Nephron progenitor cell (in vitro differentiated cells): ENCODE measurements around the gene FBXL15.
A peak's percentile ranks its signal among the peaks of the same experiment; 100 is the strongest.

ENCODE experiments used
- DNase-seq: peaks from one replicate; pipeline ENCODE4 v3.0.0; 2021
- H3K27ac Mint-ChIP-seq: 2 replicates; pipeline ENCODE4 v1.8.0; 2021; ENCODE audit warnings: mild to moderate bottlenecking, moderate library complexity, mixed read lengths
- H3K27me3 Mint-ChIP-seq: 2 replicates; pipeline ENCODE4 v1.8.0; 2021; ENCODE audit warnings: mild to moderate bottlenecking, low read depth, mixed read lengths; ENCODE audit not compliant: poor library complexity
- H3K36me3 Mint-ChIP-seq: 2 replicates; pipeline ENCODE4 v1.8.0; 2021; ENCODE audit warnings: low read depth, mixed read lengths
- H3K4me1 Mint-ChIP-seq: 2 replicates; pipeline ENCODE4 v1.8.0; 2021; ENCODE audit warnings: mixed read lengths
- H3K4me3 Mint-ChIP-seq: 2 replicates; pipeline ENCODE4 v1.8.0; 2021; ENCODE audit warnings: mild to moderate bottlenecking, moderate library complexity, mixed read lengths
- H3K9me3 Mint-ChIP-seq: 2 replicates; pipeline ENCODE4 v1.8.0; 2021; ENCODE audit warnings: mild to moderate bottlenecking, moderate library complexity, mixed read lengths
- CTCF ChIP-seq: fragments of 200-600 bp; sonication (generic); IDR thresholded peaks from 2 replicates; pipeline ENCODE4 v1.5.0; 2021; ENCODE audit warnings: antibody characterized with exemption

Gene FBXL15

GRCh38 chr10:102411341-102412255 lies 9.0 kb upstream of the FBXL15 start:
- TF ChIP-seq CTCF = no peak
- no peaks in the 10 kb centered on the region for H3K9me3 Mint-ChIP-seq
- H3K4me1 Mint-ChIP-seq = peaks cover 32% of the 10 kb centered on the region
- H3K4me3 Mint-ChIP-seq = peak overlapping the region; percentile 75
- peaks cover 88% of the 10 kb centered on the region for H3K27me3 Mint-ChIP-seq
- H3K27ac Mint-ChIP-seq = no peak overlapping the region
- H3K36me3 Mint-ChIP-seq = no peaks in the 10 kb centered on the region
- DNase-seq = no peak

- Mint-ChIP-seq H3K9me3 (no peaks in the 10 kb centered on the region), H3K4me3 (no peak overlapping the region), H3K27me3 (peaks cover 86% of the 10 kb centered on the region), H3K4me1 (peaks cover 32% of the 10 kb centered on the region), H3K36me3 (no peaks in the 10 kb centered on the region), H3K27ac (no peak overlapping the region)
- no peak for DNase-seq
- no peak for TF ChIP-seq CTCF
Measured at GRCh38 chr10:102412293-102412692, 8.3 kb upstream of the FBXL15 start.

- Mint-ChIP-seq H3K27ac (no peak overlapping the region), H3K27me3 (peaks cover 86% of the 10 kb centered on the region), H3K36me3 (no peaks in the 10 kb centered on the region), H3K4me1 (peaks cover 31% of the 10 kb centered on the region), H3K4me3 (no peak overlapping the region), H3K9me3 (no peaks in the 10 kb centered on the region)
- peak; percentile 31 for DNase-seq
- no peak for TF ChIP-seq CTCF
Measured at GRCh38 chr10:102413053-102413705, 7.5 kb upstream of the FBXL15 start.

- TF ChIP-seq CTCF = no peak
- Mint-ChIP-seq H3K27me3 (peaks cover 87% of the 10 kb centered on the region), H3K4me3 (no peak overlapping the region), H3K4me1 (peaks cover 28% of the 10 kb centered on the region), H3K36me3 (no peaks in the 10 kb centered on the region), H3K27ac (no peak overlapping the region), H3K9me3 (no peaks in the 10 kb centered on the region)
- no peak for DNase-seq
Measured at GRCh38 chr10:102413806-102414561, 6.7 kb upstream of the FBXL15 start.

GRCh38 chr10:102414749-102415148 lies 5.9 kb upstream of the FBXL15 start:
- peaks cover 29% of the 10 kb centered on the region for H3K4me1 Mint-ChIP-seq
- no peak for TF ChIP-seq CTCF
- H3K36me3 Mint-ChIP-seq = no peaks in the 10 kb centered on the region
- no peak for DNase-seq
- no peak overlapping the region for H3K27ac Mint-ChIP-seq
- H3K4me3 Mint-ChIP-seq = no peak overlapping the region
- H3K27me3 Mint-ChIP-seq = peaks cover 89% of the 10 kb centered on the region
- no peaks in the 10 kb centered on the region for H3K9me3 Mint-ChIP-seq
